Neural crest cell (in vitro differentiated cells): ENCODE results near the gene CMPK2. TPM values are rescaled to one million over a fixed set of nuclear protein-coding genes. Genes with fewer than 3 reads are reported as not detected.
"Not testable (repeated sequence)": the region's sequence is repeated elsewhere in the genome, so short reads cannot be mapped to it uniquely, and the experiment has no call there.

Source experiments
- DNase-seq: peaks from one replicate; pipeline ENCODE4 v3.0.0; 2021; ENCODE audit warnings: low read depth, mixed read lengths, low spot score
- H3K27ac Mint-ChIP-seq: one replicate; pipeline ENCODE4 v1.8.0; 2021; ENCODE audit warnings: mild to moderate bottlenecking, mixed read lengths; ENCODE audit not compliant: unreplicated experiment
- H3K27me3 Mint-ChIP-seq: 2 replicates; pipeline ENCODE4 v1.8.0; 2021; ENCODE audit warnings: low read depth, mild to moderate bottlenecking, mixed read lengths
- H3K36me3 Mint-ChIP-seq: 2 replicates; pipeline ENCODE4 v1.8.0; 2021; ENCODE audit warnings: low read depth, mild to moderate bottlenecking, mixed read lengths
- H3K4me1 Mint-ChIP-seq: 2 replicates; pipeline ENCODE4 v1.8.0; 2021; ENCODE audit warnings: mixed read lengths
- H3K4me3 Mint-ChIP-seq: one replicate; pipeline ENCODE4 v1.8.0; 2021; ENCODE audit warnings: mild to moderate bottlenecking, mixed read lengths
- H3K9me3 Mint-ChIP-seq: 2 replicates; pipeline ENCODE4 v1.8.0; 2021; ENCODE audit warnings: mixed read lengths
- total RNA-seq: library from RNA; stranded (reverse); gene quantifications from 2 replicates; pipeline ENCODE4 v1.2.1, GENCODE V29; 2021
- TF ChIP-seq, protein P1 (sequence below): fragments of 200-600 bp; sonication (generic); conservative IDR thresholded peaks from 2 replicates; pipeline ENCODE4 v1.5.0; 2021; ENCODE audit warnings: antibody characterized with exemption, mild to moderate bottlenecking

The CMPK2 gene
- total RNA-seq, 1 donor from 2014 or later = 3.3 TPM

DNA sequence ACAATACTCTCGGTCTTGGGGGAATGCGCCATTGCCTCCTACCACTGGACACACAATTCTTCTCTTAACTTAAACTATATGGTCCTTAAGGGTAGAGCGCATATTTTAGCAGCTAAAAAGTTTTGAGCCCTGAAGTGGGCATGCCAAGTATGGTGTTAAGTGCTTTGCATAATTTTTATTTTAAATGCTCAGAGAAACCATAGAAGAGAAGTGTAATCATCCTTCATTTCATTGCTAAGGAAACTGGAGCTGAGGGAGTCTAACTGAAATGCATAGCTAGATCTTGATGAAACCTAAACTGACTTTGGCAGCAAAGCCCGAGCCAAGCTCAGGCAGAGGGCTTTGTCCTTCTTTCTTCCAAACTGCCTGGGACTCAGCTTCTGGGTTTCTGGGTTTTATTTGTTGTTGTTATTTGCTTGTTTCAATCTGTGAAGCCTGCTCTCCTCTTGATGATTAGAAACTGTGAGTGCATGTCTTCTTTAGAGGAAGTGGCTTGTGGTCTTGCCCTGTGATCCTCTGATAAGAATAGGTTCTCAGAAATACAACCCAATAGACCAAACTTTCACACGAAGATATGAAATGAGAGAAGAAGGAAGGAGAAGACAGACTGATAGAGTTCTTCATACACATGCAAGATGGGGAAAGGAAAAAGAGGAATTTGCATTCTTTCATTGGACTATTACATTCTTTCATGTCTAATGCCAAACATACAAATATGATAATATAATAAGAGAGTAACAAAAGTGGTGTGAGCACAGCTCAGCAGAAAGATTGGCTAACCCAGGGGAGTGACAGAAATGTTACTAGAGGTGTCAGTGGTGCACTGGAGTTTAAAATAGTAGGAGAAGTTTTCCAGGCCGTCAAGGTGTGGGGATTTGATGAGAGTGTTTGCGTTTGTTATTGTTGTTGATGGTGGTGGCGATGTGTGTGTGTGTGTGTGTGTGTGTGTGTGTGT, 44.0 kb upstream of the CMPK2 start:
- Mint-ChIP-seq H3K4me1 (peaks cover 6% of the 10 kb centered on the region), H3K27ac (peak overlapping the region; percentile 17), H3K9me3 (no peaks in the 10 kb centered on the region), H3K4me3 (no peak overlapping the region), H3K36me3 (peaks cover 2% of the 10 kb centered on the region), H3K27me3 (no peaks in the 10 kb centered on the region)
- TF ChIP-seq, protein P1, sequence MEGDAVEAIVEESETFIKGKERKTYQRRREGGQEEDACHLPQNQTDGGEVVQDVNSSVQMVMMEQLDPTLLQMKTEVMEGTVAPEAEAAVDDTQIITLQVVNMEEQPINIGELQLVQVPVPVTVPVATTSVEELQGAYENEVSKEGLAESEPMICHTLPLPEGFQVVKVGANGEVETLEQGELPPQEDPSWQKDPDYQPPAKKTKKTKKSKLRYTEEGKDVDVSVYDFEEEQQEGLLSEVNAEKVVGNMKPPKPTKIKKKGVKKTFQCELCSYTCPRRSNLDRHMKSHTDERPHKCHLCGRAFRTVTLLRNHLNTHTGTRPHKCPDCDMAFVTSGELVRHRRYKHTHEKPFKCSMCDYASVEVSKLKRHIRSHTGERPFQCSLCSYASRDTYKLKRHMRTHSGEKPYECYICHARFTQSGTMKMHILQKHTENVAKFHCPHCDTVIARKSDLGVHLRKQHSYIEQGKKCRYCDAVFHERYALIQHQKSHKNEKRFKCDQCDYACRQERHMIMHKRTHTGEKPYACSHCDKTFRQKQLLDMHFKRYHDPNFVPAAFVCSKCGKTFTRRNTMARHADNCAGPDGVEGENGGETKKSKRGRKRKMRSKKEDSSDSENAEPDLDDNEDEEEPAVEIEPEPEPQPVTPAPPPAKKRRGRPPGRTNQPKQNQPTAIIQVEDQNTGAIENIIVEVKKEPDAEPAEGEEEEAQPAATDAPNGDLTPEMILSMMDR = no peak
- no peak for DNase-seq

DNA sequence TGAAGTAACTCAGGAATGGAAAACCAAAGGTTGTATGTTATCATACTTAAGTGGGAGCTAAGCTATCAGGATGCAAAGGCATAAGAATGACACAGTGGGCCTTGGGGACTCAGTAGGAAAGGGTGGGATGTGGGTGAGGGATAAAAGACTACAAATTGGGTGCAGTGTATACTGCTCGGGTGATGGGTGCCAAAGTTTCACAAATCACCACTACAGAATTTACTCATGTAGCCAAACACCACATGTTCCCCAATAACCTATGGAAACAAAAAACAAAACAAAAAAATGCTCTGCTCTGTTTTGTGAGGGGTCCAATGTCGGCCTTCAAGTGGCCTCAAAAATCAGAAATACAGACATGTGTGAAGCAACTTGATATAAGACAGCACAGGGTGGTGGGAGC, 42.6 kb upstream of the CMPK2 start:
- Mint-ChIP-seq H3K27ac (no peak overlapping the region), H3K4me1 (peaks cover 5% of the 10 kb centered on the region), H3K9me3 (no peaks in the 10 kb centered on the region), H3K4me3 (no peak overlapping the region), H3K27me3 (no peaks in the 10 kb centered on the region), H3K36me3 (peaks cover 2% of the 10 kb centered on the region)
- no peak for DNase-seq
- TF ChIP-seq, protein P1 = no peak

DNA sequence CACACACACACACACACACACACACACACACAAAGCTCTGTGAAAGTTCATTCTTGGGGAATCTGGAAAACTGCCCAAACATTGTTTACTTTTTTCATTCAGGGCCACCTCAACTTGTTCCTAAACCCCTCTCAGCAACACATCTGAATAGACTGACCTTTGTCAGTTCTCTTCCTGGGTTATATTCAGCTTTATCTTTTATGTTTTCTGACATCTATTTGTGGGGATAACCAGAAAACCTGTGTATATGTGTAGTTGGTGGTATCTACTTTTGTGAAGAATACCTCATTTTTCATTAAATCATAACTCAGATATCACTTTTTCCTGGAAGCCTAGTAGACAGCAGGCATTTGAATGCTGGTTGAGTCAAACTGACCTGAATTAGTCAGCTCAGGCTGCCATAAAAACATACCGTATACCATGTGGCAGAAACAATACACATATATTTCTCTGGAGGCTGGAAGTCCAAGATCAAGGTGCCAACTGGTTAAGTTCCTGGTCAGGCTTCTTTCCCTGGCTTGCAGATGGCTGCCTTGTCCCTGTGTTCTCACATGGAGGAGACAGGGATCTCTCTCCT, 40.5 kb upstream of the CMPK2 start:
- Mint-ChIP-seq H3K27me3 (no peaks in the 10 kb centered on the region), H3K36me3 (peaks cover 10% of the 10 kb centered on the region), H3K4me3 (no peak overlapping the region)

DNA sequence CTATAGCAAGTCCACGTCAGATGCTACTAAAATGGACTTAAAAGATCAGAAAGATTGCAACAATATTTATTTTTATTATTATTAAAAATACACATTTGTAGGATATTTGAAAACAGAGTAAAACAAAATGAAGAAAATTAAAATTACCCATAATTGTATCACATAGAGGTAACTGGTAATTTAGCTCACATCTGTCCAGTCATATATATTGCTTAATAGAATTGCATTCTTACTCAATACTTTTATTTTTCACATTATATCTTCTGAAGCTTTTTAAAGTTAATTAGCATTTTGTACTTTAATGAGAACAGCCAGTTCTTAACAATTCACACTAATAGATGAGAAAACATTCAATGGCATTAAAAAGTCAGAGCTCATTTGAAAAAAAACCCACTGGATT, 40.0 kb upstream of the CMPK2 start:
- Mint-ChIP-seq H3K4me3 (no peak overlapping the region), H3K36me3 (peaks cover 10% of the 10 kb centered on the region), H3K4me1 (no peaks in the 10 kb centered on the region), H3K9me3 (peaks cover 8% of the 10 kb centered on the region), H3K27me3 (no peaks in the 10 kb centered on the region), H3K27ac (no peak overlapping the region)
- TF ChIP-seq, protein P1 = no peak
- no peak for DNase-seq

More for the DNA sequence above, 40.5 kb upstream of the CMPK2 start:
- TF ChIP-seq, protein P1 = no peak
- H3K27ac Mint-ChIP-seq = no peak overlapping the region
- peaks cover 8% of the 10 kb centered on the region for H3K9me3 Mint-ChIP-seq
- DNase-seq = no peak
- H3K4me1 Mint-ChIP-seq = no peaks in the 10 kb centered on the region

DNA sequence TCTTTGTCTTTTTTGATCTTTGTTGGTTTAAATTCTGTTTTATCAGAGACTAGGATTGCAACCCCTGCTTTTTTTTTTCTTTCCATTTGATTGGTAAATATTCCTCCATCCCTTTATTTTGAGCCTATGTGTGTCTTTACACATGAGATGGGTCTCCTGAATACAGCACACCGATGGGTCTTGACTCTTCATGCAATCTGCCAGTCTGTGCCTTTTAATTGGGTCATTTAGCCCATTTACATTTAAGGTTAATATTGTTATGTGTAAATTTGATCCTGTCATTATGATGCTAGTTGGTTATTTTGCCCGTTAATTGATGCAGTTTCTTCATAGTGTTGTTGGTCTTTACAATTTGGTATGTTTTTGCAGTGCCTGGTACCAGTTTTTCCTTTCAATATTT, 36.9 kb upstream of the CMPK2 start:
- H3K36me3 Mint-ChIP-seq, DNase-seq, H3K27ac Mint-ChIP-seq, H3K4me3 Mint-ChIP-seq, H3K4me1 Mint-ChIP-seq, H3K9me3 Mint-ChIP-seq, H3K27me3 Mint-ChIP-seq: not testable (repeated sequence)
